Sigmoid colon (tissue), 4 donors: Measurements from ENCODE around the gene CCDC7.
"Not testable (repeated sequence)": the region's sequence is repeated elsewhere in the genome, so short reads cannot be mapped to it uniquely, and the experiment has no call there.

ENCODE experiments used
- EP300 ChIP-seq, 4 donors: sonication (generic); formaldehyde crosslinking; IDR thresholded peaks; one replicate each; pipeline ENCODE4 v1.6.1; 2017; ENCODE audit warnings: antibody characterized with exemption in 4 of 4
- POLR2A ChIP-seq, 2 donors: fragments of 450-650 bp; IDR thresholded peaks; one replicate each; pipeline ENCODE4 v1.6.1; 2016; ENCODE audit warnings: antibody characterized with exemption in 2 of 2, mild to moderate bottlenecking in 2 of 2, moderate library complexity in 2 of 2
- POLR2AphosphoS5 ChIP-seq, 4 donors: sonication (generic); formaldehyde crosslinking; IDR thresholded peaks; one replicate each; pipeline ENCODE4 v1.6.1; 2017; ENCODE audit warnings: antibody characterized with exemption in 4 of 4
- TF ChIP-seq, protein P1 (sequence below), 4 experiments: fragments of 450-650 bp in 3 of 4; fragments of 200-600 bp in 1 of 4; IDR thresholded peaks; one replicate each; pipeline ENCODE4 v1.5.1; 2016 to 2019; ENCODE audit warnings: antibody characterized with exemption in 4 of 4, mild to moderate bottlenecking in 3 of 4, moderate library complexity in 2 of 4

DNA sequence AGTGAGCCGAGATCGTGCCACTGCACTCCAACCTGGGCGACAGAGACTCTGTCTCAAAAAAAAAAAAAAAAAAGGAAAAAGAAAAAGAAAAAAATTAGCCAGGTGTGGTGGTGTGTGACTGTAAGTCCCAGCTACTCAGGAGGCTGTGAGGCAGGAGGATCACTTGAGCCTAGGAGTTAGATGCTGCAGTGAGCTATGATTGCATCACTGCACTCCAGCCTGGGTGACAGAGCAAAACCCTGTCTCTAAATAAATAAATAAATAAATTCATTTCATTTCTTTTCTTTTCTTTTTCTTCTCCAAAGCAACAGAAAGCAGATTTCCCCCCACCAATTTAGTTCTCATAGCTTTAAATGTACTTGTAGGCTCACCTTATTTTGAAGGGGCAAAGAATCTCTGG lies 48.8 kb upstream of the CCDC7 start:
- TF ChIP-seq, protein P1, sequence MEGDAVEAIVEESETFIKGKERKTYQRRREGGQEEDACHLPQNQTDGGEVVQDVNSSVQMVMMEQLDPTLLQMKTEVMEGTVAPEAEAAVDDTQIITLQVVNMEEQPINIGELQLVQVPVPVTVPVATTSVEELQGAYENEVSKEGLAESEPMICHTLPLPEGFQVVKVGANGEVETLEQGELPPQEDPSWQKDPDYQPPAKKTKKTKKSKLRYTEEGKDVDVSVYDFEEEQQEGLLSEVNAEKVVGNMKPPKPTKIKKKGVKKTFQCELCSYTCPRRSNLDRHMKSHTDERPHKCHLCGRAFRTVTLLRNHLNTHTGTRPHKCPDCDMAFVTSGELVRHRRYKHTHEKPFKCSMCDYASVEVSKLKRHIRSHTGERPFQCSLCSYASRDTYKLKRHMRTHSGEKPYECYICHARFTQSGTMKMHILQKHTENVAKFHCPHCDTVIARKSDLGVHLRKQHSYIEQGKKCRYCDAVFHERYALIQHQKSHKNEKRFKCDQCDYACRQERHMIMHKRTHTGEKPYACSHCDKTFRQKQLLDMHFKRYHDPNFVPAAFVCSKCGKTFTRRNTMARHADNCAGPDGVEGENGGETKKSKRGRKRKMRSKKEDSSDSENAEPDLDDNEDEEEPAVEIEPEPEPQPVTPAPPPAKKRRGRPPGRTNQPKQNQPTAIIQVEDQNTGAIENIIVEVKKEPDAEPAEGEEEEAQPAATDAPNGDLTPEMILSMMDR (IDR thresholded peaks at IDR 0.05), result not testable (repeated sequence)
- TF ChIP-seq POLR2A, POLR2AphosphoS5, EP300 (IDR thresholded peaks at IDR 0.05): not testable (repeated sequence)
